ENCODE measurements around the gene TMTC2.

DNA sequence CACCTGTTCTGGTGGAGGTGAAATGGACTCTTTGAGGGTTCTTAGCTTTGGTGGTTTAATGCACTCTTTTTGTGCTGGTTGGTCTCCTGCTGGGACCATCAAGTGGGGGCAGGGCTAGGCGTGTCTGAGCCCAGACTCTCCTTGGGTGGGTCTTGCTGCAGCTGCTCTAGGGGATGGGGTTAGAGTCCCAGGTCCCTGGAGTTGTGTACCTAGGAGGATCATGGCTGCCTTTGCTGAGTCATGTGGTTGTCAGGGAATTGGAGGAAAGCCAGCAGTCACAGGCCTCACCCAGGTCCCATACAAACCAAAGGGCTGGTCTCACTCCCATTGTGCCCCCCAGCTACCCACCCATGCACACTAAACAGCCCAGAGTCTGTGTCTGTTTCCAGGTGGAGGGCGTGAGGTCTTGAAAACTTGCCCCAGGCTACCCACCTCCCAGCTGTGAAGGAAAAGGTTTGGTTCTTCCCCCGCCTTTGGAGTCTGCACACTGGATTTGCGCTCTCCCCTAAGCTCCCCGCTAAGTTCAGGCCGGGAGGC lies 387.7 kb downstream of the TMTC2 start:
- TF ChIP-seq GATA2 (IDR thresholded peaks at IDR 0.05; ENCODE audit: low read depth, low read length) (no peak), GATA3 (IDR thresholded peaks at IDR 0.05; ENCODE audit: low read depth, low read length) (no peak)
